Activated CD8-positive, alpha-beta T cell treated with anti-CD3 and anti-CD28 coated beads, Interleukin-2, amount 10 ng/mL, durations not matched to agents 7 days and 5 days (primary cell): ENCODE results near the gene ZNF566. TPM values are rescaled to one million over a fixed set of nuclear protein-coding genes. Genes with fewer than 3 reads are reported as not detected.
A peak's percentile ranks its signal among the peaks of the same experiment; 100 is the strongest.

Source experiments
- ATAC-seq: fragments of 150-1000 bp; cut with Tn5 transposase; one replicate; pipeline ENCODE4 v1.10.0; 2021; ENCODE audit warnings: moderate library complexity
- CTCF ChIA-PET: fragments of 350-600 bp; sonication (Branson Sonifier 250); formaldehyde crosslinking; loops from one replicate; lab custom pipeline; 2021; ENCODE audit warnings: antibody characterized with exemption; lab: Charles Lee
- POLR2A ChIA-PET: fragments of 350-600 bp; sonication (Branson Sonifier 250); formaldehyde crosslinking; loops from one replicate; lab custom pipeline; 2021; ENCODE audit warnings: antibody characterized with exemption; lab: Charles Lee
- DNase-seq: peaks from one replicate; pipeline ENCODE4 v3.0.0-alpha.2; 2020
- H3K27ac Mint-ChIP-seq: one replicate; pipeline ENCODE4 v1.8.0; 2021; ENCODE audit warnings: mild to moderate bottlenecking, mixed read lengths
- H3K27me3 Mint-ChIP-seq: one replicate; pipeline ENCODE4 v1.8.0; 2021; ENCODE audit warnings: low read depth, mixed read lengths
- H3K36me3 Mint-ChIP-seq: one replicate; pipeline ENCODE4 v1.8.0; 2021; ENCODE audit warnings: low read depth, mixed read lengths
- H3K4me1 Mint-ChIP-seq: one replicate; pipeline ENCODE4 v1.8.0; 2021; ENCODE audit warnings: low read depth, mixed read lengths
- H3K4me3 Mint-ChIP-seq: one replicate; pipeline ENCODE4 v1.8.0; 2021; ENCODE audit warnings: mild to moderate bottlenecking, mixed read lengths
- H3K9me3 Mint-ChIP-seq: one replicate; pipeline ENCODE4 v1.8.0; 2022; ENCODE audit warnings: mixed read lengths; ENCODE audit not compliant: insufficient read depth
- total RNA-seq, 2 experiments: library from RNA; stranded (reverse); gene quantifications; one replicate each; pipeline ENCODE4 v1.2.3, GENCODE V29; 2021

The ZNF566 gene
- total RNA-seq, 2 experiments from 2014 or later: 6.2 to 7.5 TPM

DNA sequence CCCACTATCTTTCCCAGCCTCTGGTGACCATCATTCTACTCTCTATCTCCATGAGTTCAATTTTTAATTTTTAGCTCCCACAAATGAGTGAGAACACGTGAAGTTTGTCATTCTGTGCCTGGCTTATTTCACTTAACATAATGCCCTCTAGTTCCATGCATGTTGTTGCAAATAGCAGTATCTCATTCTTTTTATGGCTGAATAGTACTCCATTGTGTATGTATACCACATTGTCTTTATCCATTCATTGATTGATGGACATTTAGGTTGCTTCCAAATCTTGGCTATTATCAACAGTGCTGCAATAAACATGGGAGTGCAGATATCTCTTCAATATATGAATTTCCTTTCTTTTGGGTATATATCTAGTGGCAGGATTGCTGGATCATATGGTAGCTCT is 48.0 kb downstream of the ZNF566 start:
- no peak for DNase-seq
- peaks cover 33% of the 10 kb centered on the region for H3K9me3 Mint-ChIP-seq
- H3K4me3 Mint-ChIP-seq: no peak overlapping the region
- ChIA-PET CTCF (no interaction called here), POLR2A (no interaction called here)
- H3K27ac Mint-ChIP-seq: no peak overlapping the region
- ATAC-seq: no peak
- H3K27me3 Mint-ChIP-seq: no peaks in the 10 kb centered on the region
- no peaks in the 10 kb centered on the region for H3K36me3 Mint-ChIP-seq
- H3K4me1 Mint-ChIP-seq: no peaks in the 10 kb centered on the region

DNA sequence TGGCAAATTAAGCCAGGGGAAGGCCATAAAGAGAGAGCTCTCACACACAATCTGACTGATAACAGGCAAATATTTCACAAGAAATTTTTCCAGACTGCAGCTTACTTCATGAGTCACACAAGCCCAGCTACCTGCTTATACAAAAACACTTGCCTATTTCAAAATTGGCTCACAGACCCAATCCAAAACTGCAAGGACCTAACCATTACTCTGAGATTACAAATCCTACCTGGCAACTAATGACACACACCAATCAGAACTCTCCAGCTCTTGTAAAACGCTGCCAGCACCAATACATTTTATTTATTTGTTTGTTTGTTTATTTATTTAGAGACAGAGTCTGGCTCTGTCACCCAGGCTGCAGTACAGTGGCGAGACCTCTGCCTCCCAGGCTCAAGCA is 52.8 kb downstream of the ZNF566 start:
- no peaks in the 10 kb centered on the region for H3K4me1 Mint-ChIP-seq
- no peak overlapping the region for H3K4me3 Mint-ChIP-seq
- DNase-seq: no peak
- H3K27ac Mint-ChIP-seq: no peak overlapping the region
- H3K36me3 Mint-ChIP-seq: no peaks in the 10 kb centered on the region
- H3K9me3 Mint-ChIP-seq: peaks cover 27% of the 10 kb centered on the region
- no peak for ATAC-seq
- no peaks in the 10 kb centered on the region for H3K27me3 Mint-ChIP-seq
- CTCF ChIA-PET: no interaction called here
- POLR2A ChIA-PET: no interaction called here

DNA sequence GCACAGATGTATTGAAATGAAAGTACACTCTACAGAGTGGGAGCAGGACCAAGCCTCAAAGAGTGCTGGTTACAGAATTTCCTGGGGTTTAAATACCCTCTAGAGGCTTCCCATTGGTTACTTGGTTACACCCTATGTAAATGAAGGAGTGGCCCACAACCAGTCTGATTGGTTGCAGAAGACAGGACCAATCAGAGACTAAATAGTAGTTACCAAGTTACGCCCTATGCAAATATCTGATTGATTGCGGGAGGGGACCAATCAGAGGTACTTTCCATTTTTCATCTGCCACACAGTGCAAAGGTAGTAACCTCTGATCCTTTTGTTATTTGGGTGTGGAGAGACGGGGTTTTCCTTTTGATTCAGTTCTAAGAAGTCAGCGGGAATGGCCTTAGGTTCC is 65.4 kb downstream of the ZNF566 start:
- ChIA-PET POLR2A (no interaction called here), CTCF (no interaction called here)
- DNase-seq: no peak
- H3K27me3 Mint-ChIP-seq: peaks cover 10% of the 10 kb centered on the region
- no peak for ATAC-seq
- no peak overlapping the region for H3K27ac Mint-ChIP-seq
- peaks cover 6% of the 10 kb centered on the region for H3K4me1 Mint-ChIP-seq
- H3K36me3 Mint-ChIP-seq: peaks cover 9% of the 10 kb centered on the region
- no peak overlapping the region for H3K4me3 Mint-ChIP-seq
- H3K9me3 Mint-ChIP-seq: peaks cover 32% of the 10 kb centered on the region

DNA sequence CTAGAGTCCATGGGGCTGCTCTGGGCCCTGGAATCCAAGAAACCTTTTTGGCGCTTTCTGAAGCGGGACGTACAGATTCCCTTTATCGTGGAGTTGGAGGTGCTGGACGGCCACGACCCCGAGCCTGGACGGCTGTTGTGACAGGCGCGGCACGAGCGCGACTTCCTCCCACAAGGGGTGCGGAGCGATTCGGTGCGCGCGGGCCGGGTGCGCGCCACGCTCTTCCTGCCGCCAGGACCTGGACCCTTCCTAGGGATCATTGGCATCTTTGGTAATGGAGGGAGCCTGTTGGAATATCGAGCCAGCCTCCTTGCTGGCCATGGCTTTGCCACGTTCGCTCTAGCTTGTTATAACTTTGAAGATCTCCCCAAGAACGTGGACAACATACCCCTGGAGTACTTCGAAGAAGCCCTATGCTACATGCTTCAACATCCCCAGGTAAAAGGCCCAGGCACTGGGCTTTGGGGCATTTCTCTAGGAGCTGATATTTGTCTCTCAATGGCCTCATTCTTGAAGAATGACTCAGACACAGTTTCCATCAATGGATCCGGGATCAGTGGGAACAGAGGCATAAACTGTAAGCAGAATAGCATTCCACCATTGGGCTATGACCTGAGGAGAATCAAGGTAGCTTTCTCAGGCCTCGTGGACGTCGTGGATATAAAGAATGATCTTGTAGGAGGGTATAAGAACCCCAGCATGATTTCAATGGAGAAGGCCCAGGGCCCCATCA is 67.4 kb downstream of the ZNF566 start:
- CTCF ChIA-PET: no interaction called here
- Mint-ChIP-seq H3K4me1 (peaks cover 21% of the 10 kb centered on the region), H3K4me3 (no peak overlapping the region), H3K27ac (no peak overlapping the region), H3K9me3 (peaks cover 33% of the 10 kb centered on the region), H3K27me3 (peaks cover 10% of the 10 kb centered on the region), H3K36me3 (peaks cover 23% of the 10 kb centered on the region)
- no peak for DNase-seq
- ATAC-seq: no peak
- POLR2A ChIA-PET: no interaction called here

DNA sequence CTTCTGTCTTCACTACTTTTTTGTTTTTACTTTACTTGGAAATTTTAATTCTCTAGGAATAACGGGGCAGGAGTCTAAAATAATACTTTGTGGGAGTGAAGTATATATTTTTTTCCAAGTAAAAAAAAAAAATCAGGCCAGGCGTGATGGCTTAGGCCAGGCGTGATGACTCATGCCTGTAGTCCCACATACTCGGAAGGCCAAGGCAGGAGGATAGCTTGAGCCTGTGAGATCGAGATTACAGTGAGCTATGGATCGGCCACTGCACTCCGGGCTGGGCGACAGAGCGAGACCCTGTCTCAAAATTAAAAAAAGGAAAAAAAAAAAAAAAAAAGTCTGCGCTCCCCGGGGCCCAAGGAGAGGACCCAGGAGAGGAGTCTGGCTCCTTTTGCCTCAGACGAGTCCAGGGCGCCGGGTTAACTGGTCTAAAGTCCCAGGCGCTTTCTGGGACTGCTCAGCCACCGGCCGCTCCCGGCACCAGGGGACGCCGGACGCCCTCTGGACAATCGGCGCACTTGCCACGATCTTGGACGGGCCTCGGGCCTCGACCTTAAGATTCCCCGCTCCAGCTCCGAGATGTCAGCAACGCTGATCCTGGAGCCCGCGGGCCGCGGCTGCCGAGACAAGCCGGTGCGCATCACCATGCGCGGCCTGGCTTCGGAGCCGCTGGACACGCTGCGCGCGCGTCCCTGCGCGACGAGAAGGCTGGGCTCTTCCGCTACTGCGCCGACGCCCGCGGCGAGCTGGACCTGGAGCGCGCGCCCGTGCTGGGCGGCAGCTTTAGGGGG is 68.2 kb downstream of the ZNF566 start:
- peaks cover 22% of the 10 kb centered on the region for H3K4me1 Mint-ChIP-seq
- POLR2A ChIA-PET: no interaction called here

DNA sequence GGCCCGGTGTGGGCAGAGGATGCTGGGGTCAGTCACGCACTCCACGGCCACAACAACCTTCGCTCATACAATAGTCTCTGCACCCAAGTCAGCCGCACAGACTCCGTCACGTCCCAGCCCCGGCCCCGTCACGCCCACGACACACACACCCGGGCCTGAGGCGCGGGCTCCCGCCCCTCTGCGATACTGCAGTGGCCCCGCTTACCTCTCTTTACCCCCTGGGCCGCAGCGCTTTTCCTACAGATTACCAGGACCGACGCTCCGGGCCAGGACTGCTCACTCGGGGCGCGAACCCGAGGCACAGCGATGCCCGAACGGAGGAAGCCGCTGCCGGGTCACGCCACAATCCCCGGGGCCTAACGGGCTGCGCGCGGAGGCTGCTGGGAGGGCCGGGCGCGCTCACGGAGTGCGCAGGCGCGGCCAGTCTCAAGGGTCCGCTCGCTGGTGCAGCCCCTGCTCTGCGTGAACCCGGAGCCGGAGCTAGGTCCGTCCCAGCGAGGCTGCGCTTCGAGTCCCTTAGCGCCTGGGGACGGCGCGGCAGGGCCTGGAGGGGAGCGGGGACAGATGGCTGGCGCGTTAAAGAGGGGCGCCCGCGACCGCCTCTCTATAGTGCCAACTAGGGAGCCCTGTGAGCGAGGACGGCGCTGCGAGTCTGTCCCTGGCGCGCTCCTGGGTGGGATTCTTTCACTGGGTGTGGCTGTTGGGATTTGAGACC is 70.9 kb downstream of the ZNF566 start, which contains the start of gene ZFP82:
Gene ZFP82 (minus strand): TSS at position 358 of the 715 bp plus-strand sequence. CDS start 8,855 bp downstream, outside the sequence.
- POLR2A ChIA-PET: interaction anchor here (0.9 to 1.3 kb wide), 2 partner anchors 71 kb away, joined by 3 to 5 read pairs; partner anchors contain the start of gene ZNF566
- DNase-seq (peak; percentile 84), ATAC-seq (peak; percentile 94)
- H3K9me3 Mint-ChIP-seq: peaks cover 35% of the 10 kb centered on the region
- peaks cover 24% of the 10 kb centered on the region for H3K4me1 Mint-ChIP-seq
- H3K4me3 Mint-ChIP-seq: peak within 1 kb of the TSS; percentile 91
- CTCF ChIA-PET: interaction anchor here (1.8 kb wide), 1 partner anchor 187 kb away, joined by 3 read pairs; the partner anchor contains the start of gene ZNF382
- H3K27ac Mint-ChIP-seq: peak within 1 kb of the TSS; percentile 96
- H3K36me3 Mint-ChIP-seq: peaks cover 41% of the 10 kb centered on the region
- H3K27me3 Mint-ChIP-seq: peaks cover 10% of the 10 kb centered on the region

More for the DNA sequence above, 68.2 kb downstream of the ZNF566 start:
- H3K27me3 Mint-ChIP-seq: peaks cover 10% of the 10 kb centered on the region
- no peak overlapping the region for H3K27ac Mint-ChIP-seq
- ATAC-seq: no peak
- peaks cover 26% of the 10 kb centered on the region for H3K36me3 Mint-ChIP-seq
- DNase-seq: no peak
- H3K4me3 Mint-ChIP-seq: peak overlapping the region; percentile 13
- CTCF ChIA-PET: no interaction called here
- H3K9me3 Mint-ChIP-seq: peaks cover 33% of the 10 kb centered on the region

DNA sequence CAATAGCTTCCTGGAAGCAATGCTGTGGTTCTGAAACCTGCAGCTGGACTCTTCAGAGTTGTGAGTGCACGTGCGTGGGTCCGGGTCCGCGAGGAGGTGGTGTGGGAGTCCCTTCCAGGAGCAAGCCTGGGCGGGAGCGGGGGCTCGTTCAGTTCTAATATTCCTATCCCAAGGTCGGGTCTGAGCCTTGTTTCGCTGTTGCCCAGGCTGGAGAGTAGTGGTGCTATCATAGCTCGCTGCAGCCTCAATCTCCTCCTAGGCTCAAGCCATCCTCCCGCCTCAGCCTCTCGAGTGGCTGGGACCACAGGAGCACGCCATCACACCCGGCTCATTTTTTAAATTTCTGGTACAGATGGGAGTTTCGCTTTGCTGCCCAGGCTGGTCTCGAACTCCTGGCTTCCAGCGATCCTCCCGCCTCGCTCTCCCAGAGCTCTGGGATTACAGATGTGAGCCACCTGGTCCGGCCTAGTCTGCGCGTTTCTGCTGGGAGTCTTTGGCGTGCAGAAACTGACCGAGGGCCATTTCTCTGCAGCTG is 71.5 kb downstream of the ZNF566 start:
- H3K4me3 Mint-ChIP-seq: peak overlapping the region; percentile 91
- peaks cover 47% of the 10 kb centered on the region for H3K36me3 Mint-ChIP-seq
- H3K9me3 Mint-ChIP-seq: peaks cover 36% of the 10 kb centered on the region
- no peak for DNase-seq
- ChIA-PET POLR2A (interaction anchor here (1.3 kb wide), 1 partner anchor 72 kb away, joined by 5 read pairs; the partner anchor contains the start of gene ZNF566), CTCF (no interaction called here)
- peak overlapping the region; percentile 96 for H3K27ac Mint-ChIP-seq
- H3K27me3 Mint-ChIP-seq: peaks cover 10% of the 10 kb centered on the region
- ATAC-seq: no peak
- H3K4me1 Mint-ChIP-seq: peaks cover 24% of the 10 kb centered on the region

DNA sequence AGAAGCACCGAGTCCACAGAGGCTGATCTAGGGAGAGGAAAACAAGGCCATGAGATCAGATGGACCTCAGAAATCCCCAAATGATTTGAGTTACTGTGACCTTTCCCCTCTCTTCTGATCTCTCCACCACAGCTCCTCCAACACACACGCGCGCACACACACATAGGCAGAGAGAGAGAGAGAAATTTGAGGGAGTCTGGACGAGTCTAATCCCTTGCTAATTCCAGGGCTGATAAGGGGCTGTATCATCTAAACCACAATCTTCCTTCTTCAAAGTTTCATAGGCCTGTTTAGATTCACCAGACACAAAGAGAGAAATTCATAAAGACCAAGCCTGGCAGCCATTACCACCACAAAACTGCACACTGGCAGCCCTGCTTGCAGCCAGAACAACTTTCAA is 79.5 kb downstream of the ZNF566 start:
- Mint-ChIP-seq H3K27ac (no peak overlapping the region), H3K36me3 (peaks cover 65% of the 10 kb centered on the region), H3K4me3 (no peak overlapping the region), H3K4me1 (no peaks in the 10 kb centered on the region), H3K27me3 (no peaks in the 10 kb centered on the region), H3K9me3 (peaks cover 44% of the 10 kb centered on the region)
- ChIA-PET CTCF (no interaction called here), POLR2A (no interaction called here)
- DNase-seq (no peak), ATAC-seq (no peak)

DNA sequence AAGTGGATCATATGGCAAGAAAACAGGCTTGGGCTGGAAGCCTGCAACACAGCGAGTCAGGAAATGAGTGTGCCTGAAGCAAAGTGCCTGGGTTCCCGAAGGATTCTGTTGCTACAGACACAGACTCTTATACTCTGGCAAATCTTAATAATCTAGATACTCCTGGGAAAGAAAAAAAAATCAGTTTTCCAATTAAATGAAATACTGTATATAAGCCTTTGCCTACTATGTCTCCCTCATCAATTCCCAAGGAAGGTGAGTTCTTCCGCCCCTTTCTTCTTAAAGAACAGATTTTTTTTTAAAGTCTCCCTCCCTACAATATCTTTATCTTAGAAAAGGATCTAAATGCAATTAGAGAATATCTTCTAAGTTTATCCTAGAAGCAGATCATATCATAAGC is 81.3 kb downstream of the ZNF566 start:
- DNase-seq (no peak), ATAC-seq (no peak)
- no peaks in the 10 kb centered on the region for H3K4me1 Mint-ChIP-seq
- POLR2A ChIA-PET: no interaction called here
- CTCF ChIA-PET: no interaction called here
- H3K4me3 Mint-ChIP-seq: no peak overlapping the region
- no peaks in the 10 kb centered on the region for H3K27me3 Mint-ChIP-seq
- H3K36me3 Mint-ChIP-seq: peaks cover 71% of the 10 kb centered on the region
- peaks cover 44% of the 10 kb centered on the region for H3K9me3 Mint-ChIP-seq
- no peak overlapping the region for H3K27ac Mint-ChIP-seq

DNA sequence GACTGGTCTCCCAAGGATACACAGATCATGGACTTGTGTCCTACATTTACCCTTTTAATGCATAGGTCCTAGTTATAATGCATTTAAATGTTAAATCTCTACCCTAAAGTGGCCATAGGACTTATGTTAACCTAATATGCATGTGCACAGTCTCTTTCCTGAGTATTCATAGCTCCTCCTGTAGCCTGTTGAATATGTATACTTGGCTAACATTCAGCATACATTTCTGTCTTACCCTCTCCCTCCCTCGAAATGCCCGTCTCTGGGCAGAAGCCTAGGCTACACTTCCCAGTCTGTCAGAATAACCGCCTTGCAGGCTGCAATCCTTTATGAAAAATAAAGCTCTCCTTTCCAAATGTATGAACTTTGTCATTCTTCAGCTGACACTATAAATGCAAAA is 84.9 kb downstream of the ZNF566 start:
- no peak for DNase-seq
- ATAC-seq: no peak
- no peak overlapping the region for H3K4me3 Mint-ChIP-seq
- peaks cover 43% of the 10 kb centered on the region for H3K9me3 Mint-ChIP-seq
- ChIA-PET POLR2A (interaction anchor here (0.5 kb wide), 1 partner anchor 356 kb away, joined by 3 read pairs; no protein-coding TSS in a partner anchor), CTCF (no interaction called here)
- no peaks in the 10 kb centered on the region for H3K4me1 Mint-ChIP-seq
- H3K27ac Mint-ChIP-seq: no peak overlapping the region
- peaks cover 75% of the 10 kb centered on the region for H3K36me3 Mint-ChIP-seq
- no peaks in the 10 kb centered on the region for H3K27me3 Mint-ChIP-seq

DNA sequence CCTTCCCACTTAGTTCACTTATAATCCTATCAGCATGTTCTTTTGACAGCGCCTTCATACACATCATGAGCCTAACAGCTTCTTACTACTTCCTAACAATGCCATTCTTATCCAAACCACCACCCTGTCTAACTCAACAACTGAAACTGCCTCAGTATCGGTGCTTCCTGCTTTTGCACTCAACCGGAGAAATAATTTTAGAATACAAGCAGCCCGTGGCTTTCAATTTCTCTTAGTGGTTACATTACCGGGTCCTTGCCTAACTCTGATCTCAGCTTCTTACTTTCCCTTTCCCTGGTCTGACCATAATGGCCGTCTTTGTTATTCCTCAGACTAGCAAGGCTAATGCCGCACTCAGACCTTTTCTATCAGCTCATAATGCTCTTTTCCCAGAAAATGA is 87.9 kb downstream of the ZNF566 start:
- no peak overlapping the region for H3K27ac Mint-ChIP-seq
- ATAC-seq (no peak), DNase-seq (no peak)
- peaks cover 32% of the 10 kb centered on the region for H3K9me3 Mint-ChIP-seq
- H3K36me3 Mint-ChIP-seq: peaks cover 75% of the 10 kb centered on the region
- no peaks in the 10 kb centered on the region for H3K4me1 Mint-ChIP-seq
- ChIA-PET POLR2A (no interaction called here), CTCF (no interaction called here)
- no peaks in the 10 kb centered on the region for H3K27me3 Mint-ChIP-seq
- H3K4me3 Mint-ChIP-seq: no peak overlapping the region
